ENCODE measurements around the gene KRT20. TPM values are rescaled to one million over a fixed set of nuclear protein-coding genes. Genes with fewer than 3 reads are reported as not detected.

KRT20 gene
- polyA plus RNA-seq, 2 of the 4 experiments (the other 2 are of a cell fraction): 0.28 TPM; not detected in 1

DNA sequence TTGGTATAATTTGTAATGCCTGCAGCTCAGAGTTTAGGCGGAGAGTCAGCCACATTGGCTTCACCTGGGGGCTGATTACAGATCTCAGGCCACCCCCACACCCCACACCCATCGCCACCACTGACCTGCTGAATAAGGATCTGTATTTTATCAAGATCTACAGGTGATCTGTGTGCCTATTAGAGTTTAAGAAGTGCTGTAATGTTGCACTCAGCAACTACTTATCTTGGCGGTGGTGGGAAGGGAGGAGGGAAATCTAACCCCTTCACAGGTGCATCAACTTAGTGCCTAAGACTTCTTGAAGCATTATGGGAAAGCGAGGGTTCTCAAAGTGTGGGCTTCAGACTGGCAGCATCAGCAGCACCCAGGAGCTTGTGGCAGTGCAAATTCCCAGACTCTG is 17.5 kb upstream of the KRT20 start (continued):
- TF ChIP-seq, protein P1, sequence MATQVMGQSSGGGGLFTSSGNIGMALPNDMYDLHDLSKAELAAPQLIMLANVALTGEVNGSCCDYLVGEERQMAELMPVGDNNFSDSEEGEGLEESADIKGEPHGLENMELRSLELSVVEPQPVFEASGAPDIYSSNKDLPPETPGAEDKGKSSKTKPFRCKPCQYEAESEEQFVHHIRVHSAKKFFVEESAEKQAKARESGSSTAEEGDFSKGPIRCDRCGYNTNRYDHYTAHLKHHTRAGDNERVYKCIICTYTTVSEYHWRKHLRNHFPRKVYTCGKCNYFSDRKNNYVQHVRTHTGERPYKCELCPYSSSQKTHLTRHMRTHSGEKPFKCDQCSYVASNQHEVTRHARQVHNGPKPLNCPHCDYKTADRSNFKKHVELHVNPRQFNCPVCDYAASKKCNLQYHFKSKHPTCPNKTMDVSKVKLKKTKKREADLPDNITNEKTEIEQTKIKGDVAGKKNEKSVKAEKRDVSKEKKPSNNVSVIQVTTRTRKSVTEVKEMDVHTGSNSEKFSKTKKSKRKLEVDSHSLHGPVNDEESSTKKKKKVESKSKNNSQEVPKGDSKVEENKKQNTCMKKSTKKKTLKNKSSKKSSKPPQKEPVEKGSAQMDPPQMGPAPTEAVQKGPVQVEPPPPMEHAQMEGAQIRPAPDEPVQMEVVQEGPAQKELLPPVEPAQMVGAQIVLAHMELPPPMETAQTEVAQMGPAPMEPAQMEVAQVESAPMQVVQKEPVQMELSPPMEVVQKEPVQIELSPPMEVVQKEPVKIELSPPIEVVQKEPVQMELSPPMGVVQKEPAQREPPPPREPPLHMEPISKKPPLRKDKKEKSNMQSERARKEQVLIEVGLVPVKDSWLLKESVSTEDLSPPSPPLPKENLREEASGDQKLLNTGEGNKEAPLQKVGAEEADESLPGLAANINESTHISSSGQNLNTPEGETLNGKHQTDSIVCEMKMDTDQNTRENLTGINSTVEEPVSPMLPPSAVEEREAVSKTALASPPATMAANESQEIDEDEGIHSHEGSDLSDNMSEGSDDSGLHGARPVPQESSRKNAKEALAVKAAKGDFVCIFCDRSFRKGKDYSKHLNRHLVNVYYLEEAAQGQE (IDR thresholded peaks at IDR 0.05): no peak
- TF ChIP-seq BCL3 (IDR thresholded peaks at IDR 0.05) (no peak), NR3C1 (IDR thresholded peaks at IDR 0.05) (no peak), RAD21 (conservative IDR thresholded peaks at IDR 0.05 in 1 of 2, IDR thresholded peaks at IDR 0.05 in 1 of 2) (no peak), RCOR1 (IDR thresholded peaks at IDR 0.05; ENCODE audit: low read depth, low read length) (no peak), HDAC2 (IDR thresholded peaks at IDR 0.05) (no peak), FOSB (CRISPR knock-in tag; IDR thresholded peaks at IDR 0.05) (peak; percentile 57; the same call in 1 of the 2 replicates), ZNF302 (CRISPR knock-in tag; IDR thresholded peaks at IDR 0.05) (0 out of 2 replicates have a peak, but pooled peaks have one; percentile 7), TFCP2L1 (CRISPR knock-in tag; IDR thresholded peaks at IDR 0.05) (peak; percentile 39; the same call in 1 of the 2 replicates), RNF2 (IDR thresholded peaks at IDR 0.05; ENCODE audit: borderline replicate concordance, low read depth) (no peak), JUNB (IDR thresholded peaks at IDR 0.05) (no peak), ZC3H11A (IDR thresholded peaks at IDR 0.05) (no peak), NPAS2 (CRISPR knock-in tag; IDR thresholded peaks at IDR 0.05; ENCODE audit: borderline replicate concordance) (no peak), POLR2AphosphoS2 (conservative IDR thresholded peaks at IDR 0.05; ENCODE audit: low read length) (no peak), USF2 (IDR thresholded peaks at IDR 0.05) (no peak), EHMT2 (IDR thresholded peaks at IDR 0.05; ENCODE audit: low read depth) (no peak)
- TF ChIP-seq, protein P2, sequence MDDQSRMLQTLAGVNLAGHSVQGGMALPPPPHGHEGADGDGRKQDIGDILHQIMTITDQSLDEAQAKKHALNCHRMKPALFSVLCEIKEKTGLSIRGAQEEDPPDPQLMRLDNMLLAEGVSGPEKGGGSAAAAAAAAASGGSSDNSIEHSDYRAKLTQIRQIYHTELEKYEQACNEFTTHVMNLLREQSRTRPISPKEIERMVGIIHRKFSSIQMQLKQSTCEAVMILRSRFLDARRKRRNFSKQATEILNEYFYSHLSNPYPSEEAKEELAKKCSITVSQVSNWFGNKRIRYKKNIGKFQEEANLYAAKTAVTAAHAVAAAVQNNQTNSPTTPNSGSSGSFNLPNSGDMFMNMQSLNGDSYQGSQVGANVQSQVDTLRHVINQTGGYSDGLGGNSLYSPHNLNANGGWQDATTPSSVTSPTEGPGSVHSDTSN (IDR thresholded peaks at IDR 0.05): no peak

GRCh38 chr17:40901981-40902474 is 17.0 kb upstream of the KRT20 start:
- POLR2A ChIA-PET: interaction anchor here (1.0 to 2.8 kb wide), 3 partner anchors 83 to 787 kb away, joined by 3 to 22 read pairs (median 15); partner anchors contain the start of gene EIF1
- TF ChIP-seq JUN (IDR thresholded peaks at IDR 0.05): peak; percentile 89 to 95
- TF ChIP-seq HOXB13 (CRISPR knock-in tag; IDR thresholded peaks at IDR 0.05; ENCODE audit: low read depth): no peak
- peak; percentile 73; the same call in 2 of the 3 replicates for TF ChIP-seq BCL3 (IDR thresholded peaks at IDR 0.05)
- peak; percentile 84 to 91 for TF ChIP-seq EP300 (IDR thresholded peaks at IDR 0.05)
- TF ChIP-seq CEBPB (IDR thresholded peaks at IDR 0.05): peak; percentile 96
- peak; percentile 35 for TF ChIP-seq MAFK (IDR thresholded peaks at IDR 0.05; ENCODE audit: partially characterized antibody)
- peak; percentile 20 to 51; a peak in 4 of 5 replicates for TF ChIP-seq RAD21 (conservative IDR thresholded peaks at IDR 0.05 in 1 of 2, IDR thresholded peaks at IDR 0.05 in 1 of 2)
- TF ChIP-seq CHD2 (IDR thresholded peaks at IDR 0.05; ENCODE audit: low read length, partially characterized antibody): no peak
- TF ChIP-seq, protein P3, sequence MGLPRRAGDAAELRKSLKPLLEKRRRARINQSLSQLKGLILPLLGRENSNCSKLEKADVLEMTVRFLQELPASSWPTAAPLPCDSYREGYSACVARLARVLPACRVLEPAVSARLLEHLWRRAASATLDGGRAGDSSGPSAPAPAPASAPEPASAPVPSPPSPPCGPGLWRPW (IDR thresholded peaks at IDR 0.05): 0 out of 2 replicates have a peak, but pooled peaks have one; percentile 48
- TF ChIP-seq RARB (CRISPR knock-in tag; IDR thresholded peaks at IDR 0.05): no peak
- peak; percentile 99 for TF ChIP-seq JUNB (IDR thresholded peaks at IDR 0.05)
- TF ChIP-seq, protein P4, sequence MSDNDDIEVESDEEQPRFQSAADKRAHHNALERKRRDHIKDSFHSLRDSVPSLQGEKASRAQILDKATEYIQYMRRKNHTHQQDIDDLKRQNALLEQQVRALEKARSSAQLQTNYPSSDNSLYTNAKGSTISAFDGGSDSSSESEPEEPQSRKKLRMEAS (IDR thresholded peaks at IDR 0.05): peak; percentile 80
- TF ChIP-seq GATA3 (IDR thresholded peaks at IDR 0.05; ENCODE audit: borderline replicate concordance): peak; percentile 92
- peak; percentile 36; the same call in 2 of the 3 replicates for TF ChIP-seq SMC3 (IDR thresholded peaks at IDR 0.05)
- peak; percentile 95 for TF ChIP-seq FOSL2 (IDR thresholded peaks at IDR 0.05)
- peak; percentile 97 for TF ChIP-seq FOSL2 (CRISPR knock-in tag; IDR thresholded peaks at IDR 0.05)

More at GRCh38 chr17:40901981-40902474, 17.0 kb upstream of the KRT20 start:
- peak; percentile 95 to 96 for DNase-seq (ENCODE audit: low read depth in 1 of 2, low spot score in 1 of 2)
- Histone ChIP-seq H3K4me2 (peak overlapping the region; percentile 85), H3K9me3 (no peaks in the 10 kb centered on the region), H3K27ac (peak overlapping the region; percentile 91 to 93), H3K4me1 (peaks cover 34% of the 10 kb centered on the region), H3K4me3 (peak overlapping the region; percentile 26; the same call in 1 of the 3 replicates)
- ATAC-seq: peak; percentile 70 to 79
- FAIRE-seq: peak; percentile 92
- CTCF ChIA-PET: interaction anchor here (0.7 to 6.6 kb wide), 14 partner anchors 14 to 775 kb away, joined by 3 to 94 read pairs (median 6); partner anchors contain the start of gene KRT20
- WGBS (ENCODE audit: missing lambda C conversion rate): 7% methylated on average over 1 of the region's 1 CpG
